HG02610 (cell line): ENCODE measurements around the gene XKR3.
"Not testable (repeated sequence)": the region's sequence is repeated elsewhere in the genome, so short reads cannot be mapped to it uniquely, and the experiment has no call there.

Experiments used
- ATAC-seq: cut with Tn5 transposase; IDR thresholded peaks from one replicate; pipeline ENCODE4 v1.9.1; 2021; ENCODE audit warnings: mild to moderate bottlenecking, moderate library complexity; ENCODE audit not compliant: unreplicated experiment

XKR3 gene

GRCh38 chr22:16748160-16748929 lies 76.9 kb downstream of the XKR3 start:
- not testable (repeated sequence) for ATAC-seq

GRCh38 chr22:16747266-16748159 lies 77.7 kb downstream of the XKR3 start:
- not testable (repeated sequence) for ATAC-seq

DNA sequence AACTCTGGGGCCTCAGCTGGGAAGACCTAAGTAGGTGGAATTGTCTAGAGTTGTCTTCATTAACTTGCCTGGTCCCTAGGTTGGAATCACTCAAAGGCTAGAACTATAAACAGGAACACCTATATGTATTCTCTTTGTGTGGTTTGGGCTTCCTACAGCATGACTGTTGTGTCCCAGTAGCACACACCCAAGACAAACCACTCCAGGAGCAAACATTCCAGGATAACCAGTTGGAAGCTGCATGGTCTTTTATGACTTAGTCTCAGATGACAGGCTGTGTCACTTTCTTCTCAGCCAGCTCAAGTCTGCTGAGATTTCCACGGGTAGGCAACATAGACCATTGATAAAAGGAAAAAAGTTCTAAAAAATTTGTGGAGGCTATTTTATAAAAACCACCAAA lies 90.9 kb downstream of the XKR3 start:
- not testable (repeated sequence) for ATAC-seq
